T-cell (primary cell): Measurements from ENCODE around the gene KDF1. TPM values are rescaled to one million over a fixed set of nuclear protein-coding genes. Genes with fewer than 3 reads are reported as not detected.

Experiments used
- ATAC-seq, 4 experiments: fragments of 200-7000 bp in 3 of 4; fragments of 150-1000 bp in 1 of 4; cut with Tn5 transposase; replicated peaks in 1 of 4; 1 replicate in 3 of 4; 2 replicates in 1 of 4; pipeline ENCODE4 v1.10.0; 2021; ENCODE audit warnings: moderate library complexity in 3 of 4, mild to moderate bottlenecking in 2 of 4, moderate number of reproducible peaks in 1 of 4
- CTCF ChIA-PET, 2 donors: fragments of 300-600 bp; sonication (Branson Sonifier 250); formaldehyde crosslinking; loops; one replicate each; lab custom pipeline; 2022; ENCODE audit warnings: antibody characterized with exemption in 2 of 2; lab: Charles Lee
- POLR2A ChIA-PET, 2 donors: fragments of 300-600 bp; sonication (Branson Sonifier 250); formaldehyde crosslinking; loops; one replicate each; lab custom pipeline; 2022; ENCODE audit warnings: antibody characterized with exemption in 2 of 2; lab: Charles Lee
- DNase-seq, 35 experiments: peaks; one replicate each; pipeline versions ENCODE4 v3.0.0 to v3.0.0-alpha.2; 2013 to 2023
- H3K27ac ChIP-seq: one replicate; pipeline ENCODE4 v1.5.1; 2013; ENCODE audit warnings: low read length
- H3K27me3 ChIP-seq, 2 experiments: replicated peaks in 1 of 2; 1 replicate in 1 of 2; 2 replicates in 1 of 2; pipeline versions ENCODE4 v1.6.1 to v1.7.0; 2013; ENCODE audit warnings: low read length in 1 of 2, mixed read lengths in 1 of 2; ENCODE audit not compliant: control insufficient read depth in 2 of 2, insufficient read depth in 2 of 2; ENCODE audit errors: extremely low read depth in 1 of 2
- H3K36me3 ChIP-seq, 2 donors: 1 replicate in 1 of 2; 2 replicates in 1 of 2; pipeline versions ENCODE4 v1.6.1 to v1.7.0; 2013; ENCODE audit warnings: low read length in 1 of 2; ENCODE audit not compliant: control insufficient read depth in 2 of 2, insufficient read depth in 1 of 2; ENCODE audit errors: extremely low read depth in 1 of 2
- H3K4me1 ChIP-seq, 2 experiments: 1 replicate in 1 of 2; 2 replicates in 1 of 2; pipeline versions ENCODE4 v1.6.1 to v1.7.0; 2013; ENCODE audit warnings: low read length in 2 of 2, mixed read lengths in 1 of 2; ENCODE audit not compliant: insufficient read depth in 2 of 2, control insufficient read depth in 1 of 2; ENCODE audit errors: extremely low read depth in 1 of 2
- H3K4me3 ChIP-seq, 2 donors: 1 replicate in 1 of 2; 2 replicates in 1 of 2; pipeline versions ENCODE4 v1.5.1 to v1.7.0; 2013; ENCODE audit warnings: mild to moderate bottlenecking in 2 of 2, low read length in 1 of 2, moderate library complexity in 1 of 2; ENCODE audit not compliant: control insufficient read depth in 1 of 2; ENCODE audit errors: extremely low read depth in 1 of 2
- H3K9me3 ChIP-seq: 2 replicates; pipeline ENCODE4 v1.7.0; 2013
- H3K27ac Mint-ChIP-seq, 2 donors: one replicate each; pipeline ENCODE4 v1.8.0; 2020 to 2021; ENCODE audit warnings: mild to moderate bottlenecking in 2 of 2, mixed read lengths in 2 of 2
- H3K27me3 Mint-ChIP-seq, 2 donors: one replicate each; pipeline ENCODE4 v1.8.0; 2021 to 2022; ENCODE audit warnings: mixed read lengths in 2 of 2
- H3K36me3 Mint-ChIP-seq: one replicate; pipeline ENCODE4 v1.8.0; 2021; ENCODE audit warnings: mixed read lengths
- H3K4me1 Mint-ChIP-seq, 3 donors: one replicate each; pipeline ENCODE4 v1.8.0; 2020 to 2022; ENCODE audit warnings: mixed read lengths in 3 of 3, mild to moderate bottlenecking in 1 of 3
- H3K4me3 Mint-ChIP-seq, 3 donors: one replicate each; pipeline ENCODE4 v1.8.0; 2020 to 2022; ENCODE audit warnings: mild to moderate bottlenecking in 3 of 3, mixed read lengths in 3 of 3, moderate library complexity in 3 of 3
- H3K9me3 Mint-ChIP-seq, 3 donors: one replicate each; pipeline ENCODE4 v1.8.0; 2020 to 2022; ENCODE audit warnings: mixed read lengths in 3 of 3
- WGBS: methylation state at CpG from one replicate; pipeline ENCODE4 v1.1.5; 2013; ENCODE audit warnings: missing lambda C conversion rate; ENCODE audit not compliant: insufficient coverage; 5-methylcytosine and 5-hydroxymethylcytosine counted together
- total RNA-seq, 35 experiments: library from RNA in 6 of 35; stranded (reverse) in 6 of 35; fragments of 120-200 nt in 1 of 35; gene quantifications; one replicate each; pipeline versions ENCODE4 v1.2.1 to v1.2.4 and lab custom pipeline; 2013 to 2026

Gene KDF1
- total RNA-seq, 5 donors from 2014 or later (not counting 1 experiment from before 2014, with no cell fraction given), result 0.84 to 2.8 (median 2.3) TPM

GRCh38 chr1:27005166-27005530 is 44.9 kb upstream of the KDF1 start:
- CTCF ChIA-PET, result no interaction called here
- H3K27me3 ChIP-seq, result peaks cover 0 to 48% of the 10 kb centered on the region in 2 experiments
- peaks cover 0 to 3% (median 0%) of the 10 kb centered on the region in 3 donors for H3K4me1 Mint-ChIP-seq
- H3K4me3 Mint-ChIP-seq, result no peak overlapping the region
- no peaks in the 10 kb centered on the region for H3K36me3 Mint-ChIP-seq
- H3K9me3 ChIP-seq, result no peaks in the 10 kb centered on the region
- POLR2A ChIA-PET, result no interaction called here
- no peaks in the 10 kb centered on the region for H3K36me3 ChIP-seq
- no peaks in the 10 kb centered on the region for H3K4me1 ChIP-seq
- H3K27ac Mint-ChIP-seq, result no peak overlapping the region
- no peak overlapping the region for H3K27ac ChIP-seq
- no peaks in the 10 kb centered on the region for H3K9me3 Mint-ChIP-seq
- peaks cover 0 to 10% of the 10 kb centered on the region in 2 donors for H3K27me3 Mint-ChIP-seq
- 94% methylated on average over 2 of the region's 3 CpGs for WGBS
- ATAC-seq, result no peak
- no peak for DNase-seq
- no peak overlapping the region for H3K4me3 ChIP-seq

GRCh38 chr1:27004471-27005165 is 44.4 kb upstream of the KDF1 start:
- H3K9me3 ChIP-seq, result no peaks in the 10 kb centered on the region
- DNase-seq, result no peak
- no peak overlapping the region for H3K4me3 ChIP-seq
- no peak overlapping the region for H3K4me3 Mint-ChIP-seq
- no peaks in the 10 kb centered on the region for H3K36me3 ChIP-seq
- no peaks in the 10 kb centered on the region for H3K36me3 Mint-ChIP-seq
- ChIA-PET CTCF (no interaction called here), POLR2A (no interaction called here)
- WGBS, result no CpG with 5 or more reads among the region's 10 CpGs
- no peaks in the 10 kb centered on the region for H3K9me3 Mint-ChIP-seq
- peaks cover 0 to 44% of the 10 kb centered on the region in 2 experiments for H3K27me3 ChIP-seq
- peaks cover 0 to 3% (median 0%) of the 10 kb centered on the region in 3 donors for H3K4me1 Mint-ChIP-seq
- peaks cover 0 to 6% of the 10 kb centered on the region in 2 donors for H3K27me3 Mint-ChIP-seq
- no peak overlapping the region for H3K27ac Mint-ChIP-seq
- no peak for ATAC-seq
- no peaks in the 10 kb centered on the region for H3K4me1 ChIP-seq
- H3K27ac ChIP-seq, result no peak overlapping the region

- H3K27ac Mint-ChIP-seq, result no peak overlapping the region
- WGBS, result 89% methylated on average over 3 of the region's 7 CpGs
- POLR2A ChIA-PET, result no interaction called here
Measured at GRCh38 chr1:27003745-27004470, 43.6 kb upstream of the KDF1 start.

GRCh38 chr1:27001570-27002360 is 41.5 kb upstream of the KDF1 start:
- ATAC-seq (no peak), DNase-seq (peak in 3 of 35 experiments; percentile 17 to 56 (median 26))
- Histone ChIP-seq H3K36me3 (no peaks in the 10 kb centered on the region), H3K27ac (no peak overlapping the region), H3K9me3 (no peaks in the 10 kb centered on the region), H3K27me3 (peaks cover 0 to 58% of the 10 kb centered on the region in 2 experiments), H3K4me1 (peaks cover 0 to 10% of the 10 kb centered on the region in 2 experiments), H3K4me3 (no peak overlapping the region)
- H3K36me3 Mint-ChIP-seq, result no peaks in the 10 kb centered on the region
- H3K4me1 Mint-ChIP-seq, result peaks cover 6 to 9% (median 9%) of the 10 kb centered on the region in 3 donors
- POLR2A ChIA-PET, result no interaction called here
- H3K9me3 Mint-ChIP-seq, result no peaks in the 10 kb centered on the region
- H3K4me3 Mint-ChIP-seq, result no peak overlapping the region
- CTCF ChIA-PET, result no interaction called here
- no peak overlapping the region for H3K27ac Mint-ChIP-seq
- 10% methylated on average over 3 of the region's 13 CpGs for WGBS
- peaks cover 0 to 13% of the 10 kb centered on the region in 2 donors for H3K27me3 Mint-ChIP-seq

More at GRCh38 chr1:27003745-27004470, 43.6 kb upstream of the KDF1 start:
- Mint-ChIP-seq H3K4me3 (no peak overlapping the region), H3K4me1 (peaks cover 0 to 3% (median 0%) of the 10 kb centered on the region in 3 donors), H3K36me3 (no peaks in the 10 kb centered on the region), H3K9me3 (no peaks in the 10 kb centered on the region), H3K27me3 (peaks cover 0 to 6% of the 10 kb centered on the region in 2 donors)
- no peaks in the 10 kb centered on the region for H3K9me3 ChIP-seq
- peaks cover 0 to 47% of the 10 kb centered on the region in 2 experiments for H3K27me3 ChIP-seq
- CTCF ChIA-PET, result interaction anchor here in 1 of 2 donors (0.7 kb wide), 1 partner anchor 42 kb away, joined by 3 read pairs; no protein-coding TSS in a partner anchor
- H3K4me3 ChIP-seq, result no peak overlapping the region
- no peaks in the 10 kb centered on the region for H3K36me3 ChIP-seq
- no peak for ATAC-seq
- no peaks in the 10 kb centered on the region for H3K4me1 ChIP-seq
- no peak overlapping the region for H3K27ac ChIP-seq
- no peak for DNase-seq

- ATAC-seq (no peak), DNase-seq (no peak)
- no peaks in the 10 kb centered on the region for H3K36me3 ChIP-seq
- H3K4me3 ChIP-seq, result no peak overlapping the region
- H3K27ac Mint-ChIP-seq, result no peak overlapping the region
- CTCF ChIA-PET, result interaction anchor here in 1 of 2 donors (0.5 kb wide), 1 partner anchor 114 kb away, joined by 5 read pairs; no protein-coding TSS in a partner anchor
- H3K36me3 Mint-ChIP-seq, result no peaks in the 10 kb centered on the region
- peaks cover 4 to 21% of the 10 kb centered on the region in 2 donors for H3K27me3 Mint-ChIP-seq
- no peak overlapping the region for H3K4me3 Mint-ChIP-seq
- H3K9me3 Mint-ChIP-seq, result no peaks in the 10 kb centered on the region
- 72% methylated on average over 4 of the region's 8 CpGs for WGBS
- POLR2A ChIA-PET, result no interaction called here
- H3K4me1 Mint-ChIP-seq, result peaks cover 6 to 9% (median 9%) of the 10 kb centered on the region in 3 donors
- peaks cover 0 to 10% of the 10 kb centered on the region in 2 experiments for H3K4me1 ChIP-seq
- no peak overlapping the region for H3K27ac ChIP-seq
- no peaks in the 10 kb centered on the region for H3K9me3 ChIP-seq
- H3K27me3 ChIP-seq, result peaks cover 3 to 62% of the 10 kb centered on the region in 2 experiments
Measured at GRCh38 chr1:27000817-27001460, 40.7 kb upstream of the KDF1 start.
